Measurements from ENCODE around the gene RETREG3. TPM values are rescaled to one million over a fixed set of nuclear protein-coding genes. Genes with fewer than 3 reads are reported as not detected.
A peak's percentile ranks its signal among the peaks of the same experiment; 100 is the strongest.
"Not testable (repeated sequence)": the region's sequence is repeated elsewhere in the genome, so short reads cannot be mapped to it uniquely, and the experiment has no call there.

Gene RETREG3
- total RNA-seq, 1 experiment from 2014 or later: 59.0 TPM

DNA sequence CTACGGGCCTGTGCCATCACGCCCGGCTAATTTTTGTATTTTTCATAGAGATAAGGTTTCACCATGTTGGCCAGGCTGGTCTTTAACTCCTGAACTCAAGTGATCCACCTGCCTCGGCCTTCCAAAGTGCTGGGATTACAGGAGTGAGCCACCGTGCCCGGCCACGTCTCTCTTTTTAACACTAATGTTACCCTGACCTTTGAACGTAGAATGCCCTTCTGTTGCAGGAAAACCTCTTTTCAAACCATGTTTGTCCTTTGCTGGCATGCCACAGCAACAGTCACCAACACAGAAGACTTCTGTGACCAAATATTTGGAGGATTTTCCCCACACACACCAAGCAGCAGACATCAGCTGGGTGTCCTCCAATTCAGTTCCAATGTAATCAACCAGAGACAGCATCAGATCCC, 64.3 kb downstream of the RETREG3 start:
- POLR2A ChIA-PET: interaction anchor here (1.3 kb wide), 2 partner anchors 8 to 9 kb away, joined by 3 to 4 read pairs; partner anchors contain the start of gene NAGLU
- Histone ChIP-seq H3K36me3 (ENCODE audit: control insufficient read depth, insufficient read depth, low read length) (peaks cover 1% of the 10 kb centered on the region; the same call in 1 of the 2 replicates), H3K9me3 (no peaks in the 10 kb centered on the region), H3K4me3 (ENCODE audit: low read depth, low read length) (no peak overlapping the region), H3K4me1 (peaks cover 20% of the 10 kb centered on the region), H3K27me3 (replicated peaks; ENCODE audit: control insufficient read depth, insufficient read depth, low read length) (no peaks in the 10 kb centered on the region)
- BruUV-seq (replicated peaks): no TSS peak
- Mint-ChIP-seq H3K4me3 (ENCODE audit: unreplicated experiment) (no peak overlapping the region), H3K4me1 (ENCODE audit: low read depth, unreplicated experiment) (peaks cover 14% of the 10 kb centered on the region), H3K36me3 (ENCODE audit: insufficient read depth, unreplicated experiment) (peaks cover 68% of the 10 kb centered on the region), H3K27me3 (ENCODE audit: insufficient read depth, unreplicated experiment) (no peaks in the 10 kb centered on the region), H3K9me3 (ENCODE audit: unreplicated experiment) (no peaks in the 10 kb centered on the region), H3K27ac (ENCODE audit: unreplicated experiment) (peak overlapping the region; percentile 45)
- CTCF ChIA-PET: no interaction called here
- TF ChIP-seq, protein P1, sequence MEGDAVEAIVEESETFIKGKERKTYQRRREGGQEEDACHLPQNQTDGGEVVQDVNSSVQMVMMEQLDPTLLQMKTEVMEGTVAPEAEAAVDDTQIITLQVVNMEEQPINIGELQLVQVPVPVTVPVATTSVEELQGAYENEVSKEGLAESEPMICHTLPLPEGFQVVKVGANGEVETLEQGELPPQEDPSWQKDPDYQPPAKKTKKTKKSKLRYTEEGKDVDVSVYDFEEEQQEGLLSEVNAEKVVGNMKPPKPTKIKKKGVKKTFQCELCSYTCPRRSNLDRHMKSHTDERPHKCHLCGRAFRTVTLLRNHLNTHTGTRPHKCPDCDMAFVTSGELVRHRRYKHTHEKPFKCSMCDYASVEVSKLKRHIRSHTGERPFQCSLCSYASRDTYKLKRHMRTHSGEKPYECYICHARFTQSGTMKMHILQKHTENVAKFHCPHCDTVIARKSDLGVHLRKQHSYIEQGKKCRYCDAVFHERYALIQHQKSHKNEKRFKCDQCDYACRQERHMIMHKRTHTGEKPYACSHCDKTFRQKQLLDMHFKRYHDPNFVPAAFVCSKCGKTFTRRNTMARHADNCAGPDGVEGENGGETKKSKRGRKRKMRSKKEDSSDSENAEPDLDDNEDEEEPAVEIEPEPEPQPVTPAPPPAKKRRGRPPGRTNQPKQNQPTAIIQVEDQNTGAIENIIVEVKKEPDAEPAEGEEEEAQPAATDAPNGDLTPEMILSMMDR (IDR thresholded peaks at IDR 0.05; ENCODE audit: insufficient read depth in 1 of 2, low read depth in 1 of 2, low read length in 1 of 2, severe bottlenecking in 1 of 2, unreplicated experiment in 1 of 2): no peak
- intact Hi-C loops (cut with micrococcal nuclease; ENCODE audit: unreplicated experiment): no loop called here
- DNase-seq: no peak

DNA sequence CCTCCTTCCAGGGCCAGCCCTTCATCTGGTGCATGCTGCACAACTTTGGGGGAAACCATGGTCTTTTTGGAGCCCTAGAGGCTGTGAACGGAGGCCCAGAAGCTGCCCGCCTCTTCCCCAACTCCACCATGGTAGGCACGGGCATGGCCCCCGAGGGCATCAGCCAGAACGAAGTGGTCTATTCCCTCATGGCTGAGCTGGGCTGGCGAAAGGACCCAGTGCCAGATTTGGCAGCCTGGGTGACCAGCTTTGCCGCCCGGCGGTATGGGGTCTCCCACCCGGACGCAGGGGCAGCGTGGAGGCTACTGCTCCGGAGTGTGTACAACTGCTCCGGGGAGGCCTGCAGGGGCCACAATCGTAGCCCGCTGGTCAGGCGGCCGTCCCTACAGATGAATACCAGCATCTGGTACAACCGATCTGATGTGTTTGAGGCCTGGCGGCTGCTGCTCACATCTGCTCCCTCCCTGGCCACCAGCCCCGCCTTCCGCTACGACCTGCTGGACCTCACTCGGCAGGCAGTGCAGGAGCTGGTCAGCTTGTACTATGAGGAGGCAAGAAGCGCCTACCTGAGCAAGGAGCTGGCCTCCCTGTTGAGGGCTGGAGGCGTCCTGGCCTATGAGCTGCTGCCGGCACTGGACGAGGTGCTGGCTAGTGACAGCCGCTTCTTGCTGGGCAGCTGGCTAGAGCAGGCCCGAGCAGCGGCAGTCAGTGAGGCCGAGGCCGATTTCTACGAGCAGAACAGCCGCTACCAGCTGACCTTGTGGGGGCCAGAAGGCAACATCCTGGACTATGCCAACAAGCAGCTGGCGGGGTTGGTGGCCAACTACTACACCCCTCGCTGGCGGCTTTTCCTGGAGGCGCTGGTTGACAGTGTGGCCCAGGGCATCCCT, 65.7 kb downstream of the RETREG3 start:
- intact Hi-C loops (cut with micrococcal nuclease; ENCODE audit: unreplicated experiment): no loop called here
- H3K4me1 Mint-ChIP-seq (ENCODE audit: low read depth, unreplicated experiment): peaks cover 14% of the 10 kb centered on the region
- H3K27ac Mint-ChIP-seq (ENCODE audit: unreplicated experiment): peak overlapping the region; percentile 45
- TF ChIP-seq, protein P1 (IDR thresholded peaks at IDR 0.05; ENCODE audit: insufficient read depth in 1 of 2, low read depth in 1 of 2, low read length in 1 of 2, severe bottlenecking in 1 of 2, unreplicated experiment in 1 of 2): no peak
- POLR2A ChIA-PET: interaction anchor here (0.8 kb wide), 1 partner anchor 12 kb away, joined by 4 read pairs; no protein-coding TSS in a partner anchor
- Histone ChIP-seq H3K4me1 (peaks cover 20% of the 10 kb centered on the region), H3K36me3 (ENCODE audit: control insufficient read depth, insufficient read depth, low read length) (peaks cover 1% of the 10 kb centered on the region; the same call in 1 of the 2 replicates), H3K4me3 (ENCODE audit: low read depth, low read length) (no peak overlapping the region), H3K27me3 (replicated peaks; ENCODE audit: control insufficient read depth, insufficient read depth, low read length) (no peaks in the 10 kb centered on the region), H3K9me3 (no peaks in the 10 kb centered on the region)
- CTCF ChIA-PET: no interaction called here
- no peaks in the 10 kb centered on the region for H3K9me3 Mint-ChIP-seq (ENCODE audit: unreplicated experiment)
- DNase-seq: no peak
- BruUV-seq (replicated peaks): no TSS peak
- H3K27me3 Mint-ChIP-seq (ENCODE audit: insufficient read depth, unreplicated experiment): no peaks in the 10 kb centered on the region
- no peak overlapping the region for H3K4me3 Mint-ChIP-seq (ENCODE audit: unreplicated experiment)
- peaks cover 68% of the 10 kb centered on the region for H3K36me3 Mint-ChIP-seq (ENCODE audit: insufficient read depth, unreplicated experiment)

DNA sequence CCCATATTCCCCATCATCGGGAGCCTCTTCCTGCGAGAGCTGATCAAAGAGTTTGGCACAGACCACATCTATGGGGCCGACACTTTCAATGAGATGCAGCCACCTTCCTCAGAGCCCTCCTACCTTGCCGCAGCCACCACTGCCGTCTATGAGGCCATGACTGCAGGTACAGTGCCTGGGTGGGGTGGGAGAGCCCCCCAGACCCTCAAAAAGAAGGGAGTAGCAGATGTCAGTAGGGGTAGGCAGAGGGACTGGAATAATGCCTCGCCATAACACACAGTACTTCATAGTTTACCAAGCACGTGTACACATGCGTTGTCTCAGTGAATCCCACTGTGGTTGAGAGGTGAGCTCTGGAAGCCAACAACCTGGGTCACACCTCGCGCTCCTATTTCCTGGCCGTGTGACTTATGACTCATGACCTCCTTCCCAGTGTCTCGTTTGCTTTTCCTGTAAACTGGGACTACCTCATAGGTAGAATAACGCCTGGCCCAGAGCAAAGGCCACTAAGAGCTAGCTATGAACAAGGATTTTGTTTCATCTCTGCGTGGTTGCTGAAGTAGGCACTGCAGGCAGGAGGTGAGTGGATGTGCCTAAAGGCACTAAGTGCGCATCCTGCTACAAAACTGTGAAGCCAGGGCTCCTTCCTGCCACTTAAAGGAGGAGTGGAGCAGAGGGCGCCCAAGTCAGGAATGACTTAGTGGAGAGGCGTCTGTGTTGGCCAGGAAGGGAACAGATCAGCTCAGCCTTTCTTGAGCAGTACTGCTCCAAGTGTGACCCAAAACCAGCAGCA, 67.9 kb downstream of the RETREG3 start:
- Mint-ChIP-seq H3K27ac (ENCODE audit: unreplicated experiment) (peak overlapping the region; percentile 74), H3K36me3 (ENCODE audit: insufficient read depth, unreplicated experiment) (peaks cover 46% of the 10 kb centered on the region), H3K4me1 (ENCODE audit: low read depth, unreplicated experiment) (peaks cover 14% of the 10 kb centered on the region), H3K4me3 (ENCODE audit: unreplicated experiment) (peak overlapping the region; percentile 45), H3K27me3 (ENCODE audit: insufficient read depth, unreplicated experiment) (no peaks in the 10 kb centered on the region), H3K9me3 (ENCODE audit: unreplicated experiment) (no peaks in the 10 kb centered on the region)
- intact Hi-C loops (cut with micrococcal nuclease; ENCODE audit: unreplicated experiment): no loop called here
- BruUV-seq (replicated peaks): no TSS peak
- Histone ChIP-seq H3K4me1 (peaks cover 27% of the 10 kb centered on the region), H3K36me3 (ENCODE audit: control insufficient read depth, insufficient read depth, low read length) (peaks cover 1% of the 10 kb centered on the region; the same call in 1 of the 2 replicates), H3K4me3 (ENCODE audit: low read depth, low read length) (no peak overlapping the region), H3K9me3 (no peaks in the 10 kb centered on the region), H3K27me3 (replicated peaks; ENCODE audit: control insufficient read depth, insufficient read depth, low read length) (no peaks in the 10 kb centered on the region)
- TF ChIP-seq, protein P1 (IDR thresholded peaks at IDR 0.05; ENCODE audit: insufficient read depth in 1 of 2, low read depth in 1 of 2, low read length in 1 of 2, severe bottlenecking in 1 of 2, unreplicated experiment in 1 of 2): no peak
- peak in 1 of 2 experiments; percentile 73 for DNase-seq
- ChIA-PET CTCF (interaction anchor here (0.6 to 2.0 kb wide), 7 partner anchors 13 to 1474 kb away, joined by 3 to 9 read pairs (median 5); partner anchors contain the start of gene PSMC3IP), POLR2A (interaction anchor here (0.6 to 1.0 kb wide), 3 partner anchors 9 to 21 kb away, joined by 3 to 5 read pairs (median 3); no protein-coding TSS in a partner anchor)

DNA sequence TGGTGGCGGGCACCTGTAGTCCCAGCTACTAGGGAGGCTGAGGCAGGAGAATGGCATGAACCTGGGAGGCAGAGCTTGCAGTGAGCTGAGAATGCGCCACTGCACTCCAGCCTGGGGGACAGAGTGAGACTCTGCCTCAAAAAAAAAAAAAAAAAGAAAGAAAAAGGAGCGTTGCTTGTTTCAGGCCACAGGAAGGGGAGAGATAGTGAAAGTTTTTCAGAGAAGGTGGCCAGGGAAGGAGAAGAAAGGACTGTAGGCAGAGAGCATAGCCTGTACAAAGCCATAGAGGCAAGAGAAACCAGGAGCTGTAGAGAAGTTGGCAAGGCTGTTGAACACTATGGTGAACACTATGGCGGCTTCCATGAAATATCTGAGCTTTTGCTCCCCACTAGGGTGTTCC, 68.6 kb downstream of the RETREG3 start:
- H3K27me3 Mint-ChIP-seq (ENCODE audit: insufficient read depth, unreplicated experiment); intact Hi-C loops (cut with micrococcal nuclease; ENCODE audit: unreplicated experiment); H3K4me3 Mint-ChIP-seq (ENCODE audit: unreplicated experiment); H3K27me3 ChIP-seq (replicated peaks; ENCODE audit: control insufficient read depth, insufficient read depth, low read length); H3K9me3 ChIP-seq; BruUV-seq (replicated peaks); H3K36me3 ChIP-seq (ENCODE audit: control insufficient read depth, insufficient read depth, low read length); DNase-seq; H3K4me3 ChIP-seq (ENCODE audit: low read depth, low read length); H3K9me3 Mint-ChIP-seq (ENCODE audit: unreplicated experiment): not testable (repeated sequence)
- CTCF ChIA-PET: interaction anchor here (1.2 to 2.0 kb wide), 4 partner anchors 13 to 38 kb away, joined by 5 to 9 read pairs (median 6); partner anchors contain the start of gene PSMC3IP
- H3K4me1 Mint-ChIP-seq (ENCODE audit: low read depth, unreplicated experiment): peaks cover 18% of the 10 kb centered on the region
- peaks cover 41% of the 10 kb centered on the region for H3K36me3 Mint-ChIP-seq (ENCODE audit: insufficient read depth, unreplicated experiment)
- H3K27ac Mint-ChIP-seq (ENCODE audit: unreplicated experiment): peak overlapping the region; percentile 74
- POLR2A ChIA-PET: interaction anchor here (0.6 to 1.0 kb wide), 3 partner anchors 14 to 615 kb away, joined by 3 to 5 read pairs (median 5); no protein-coding TSS in a partner anchor
- peaks cover 28% of the 10 kb centered on the region for H3K4me1 ChIP-seq

Data from Caco-2 (cell line).